Measurements from ENCODE around the gene CDK14.

CDK14 gene

DNA sequence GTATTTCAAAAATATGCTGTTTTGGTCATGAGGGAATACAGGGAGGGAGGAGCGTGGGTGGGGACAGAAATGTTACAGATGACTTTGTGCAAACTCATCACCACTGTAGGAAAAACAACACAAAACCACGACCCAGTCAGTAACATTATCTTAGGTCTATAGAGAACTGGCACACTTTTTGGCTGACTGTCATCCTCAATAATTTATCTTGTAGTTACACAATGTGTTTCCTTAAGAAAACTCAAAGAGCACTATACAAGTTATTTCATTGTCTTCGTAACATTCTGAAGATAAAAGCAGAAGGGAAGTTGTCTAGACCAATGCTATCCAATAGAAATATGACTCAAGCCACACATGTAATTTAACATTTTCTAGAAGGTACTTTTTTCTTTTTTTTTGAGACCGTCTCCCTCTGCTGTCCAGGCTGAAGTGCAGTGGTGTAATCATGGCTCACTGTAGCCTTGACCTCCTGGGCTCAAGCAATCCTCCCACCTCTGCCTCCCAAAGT is 16.9 kb upstream of the CDK14 start:
- H3K4me3 ChIP-seq (replicated peaks; ENCODE audit: insufficient read depth, low read length), result no peak overlapping the region
- H3K27ac ChIP-seq (replicated peaks), result no peak overlapping the region
- TF ChIP-seq POLR2AphosphoS5 (IDR thresholded peaks at IDR 0.05; ENCODE audit: low read depth), result no peak
- no peak for TF ChIP-seq GABPA (IDR thresholded peaks at IDR 0.05; ENCODE audit: low read depth)
- TF ChIP-seq, protein P1, sequence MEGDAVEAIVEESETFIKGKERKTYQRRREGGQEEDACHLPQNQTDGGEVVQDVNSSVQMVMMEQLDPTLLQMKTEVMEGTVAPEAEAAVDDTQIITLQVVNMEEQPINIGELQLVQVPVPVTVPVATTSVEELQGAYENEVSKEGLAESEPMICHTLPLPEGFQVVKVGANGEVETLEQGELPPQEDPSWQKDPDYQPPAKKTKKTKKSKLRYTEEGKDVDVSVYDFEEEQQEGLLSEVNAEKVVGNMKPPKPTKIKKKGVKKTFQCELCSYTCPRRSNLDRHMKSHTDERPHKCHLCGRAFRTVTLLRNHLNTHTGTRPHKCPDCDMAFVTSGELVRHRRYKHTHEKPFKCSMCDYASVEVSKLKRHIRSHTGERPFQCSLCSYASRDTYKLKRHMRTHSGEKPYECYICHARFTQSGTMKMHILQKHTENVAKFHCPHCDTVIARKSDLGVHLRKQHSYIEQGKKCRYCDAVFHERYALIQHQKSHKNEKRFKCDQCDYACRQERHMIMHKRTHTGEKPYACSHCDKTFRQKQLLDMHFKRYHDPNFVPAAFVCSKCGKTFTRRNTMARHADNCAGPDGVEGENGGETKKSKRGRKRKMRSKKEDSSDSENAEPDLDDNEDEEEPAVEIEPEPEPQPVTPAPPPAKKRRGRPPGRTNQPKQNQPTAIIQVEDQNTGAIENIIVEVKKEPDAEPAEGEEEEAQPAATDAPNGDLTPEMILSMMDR (IDR thresholded peaks at IDR 0.05; ENCODE audit: insufficient read depth, low read length), result no peak
- no peak for TF ChIP-seq SPI1 (IDR thresholded peaks at IDR 0.05; ENCODE audit: borderline replicate concordance, low read depth)
- TF ChIP-seq, protein P2, sequence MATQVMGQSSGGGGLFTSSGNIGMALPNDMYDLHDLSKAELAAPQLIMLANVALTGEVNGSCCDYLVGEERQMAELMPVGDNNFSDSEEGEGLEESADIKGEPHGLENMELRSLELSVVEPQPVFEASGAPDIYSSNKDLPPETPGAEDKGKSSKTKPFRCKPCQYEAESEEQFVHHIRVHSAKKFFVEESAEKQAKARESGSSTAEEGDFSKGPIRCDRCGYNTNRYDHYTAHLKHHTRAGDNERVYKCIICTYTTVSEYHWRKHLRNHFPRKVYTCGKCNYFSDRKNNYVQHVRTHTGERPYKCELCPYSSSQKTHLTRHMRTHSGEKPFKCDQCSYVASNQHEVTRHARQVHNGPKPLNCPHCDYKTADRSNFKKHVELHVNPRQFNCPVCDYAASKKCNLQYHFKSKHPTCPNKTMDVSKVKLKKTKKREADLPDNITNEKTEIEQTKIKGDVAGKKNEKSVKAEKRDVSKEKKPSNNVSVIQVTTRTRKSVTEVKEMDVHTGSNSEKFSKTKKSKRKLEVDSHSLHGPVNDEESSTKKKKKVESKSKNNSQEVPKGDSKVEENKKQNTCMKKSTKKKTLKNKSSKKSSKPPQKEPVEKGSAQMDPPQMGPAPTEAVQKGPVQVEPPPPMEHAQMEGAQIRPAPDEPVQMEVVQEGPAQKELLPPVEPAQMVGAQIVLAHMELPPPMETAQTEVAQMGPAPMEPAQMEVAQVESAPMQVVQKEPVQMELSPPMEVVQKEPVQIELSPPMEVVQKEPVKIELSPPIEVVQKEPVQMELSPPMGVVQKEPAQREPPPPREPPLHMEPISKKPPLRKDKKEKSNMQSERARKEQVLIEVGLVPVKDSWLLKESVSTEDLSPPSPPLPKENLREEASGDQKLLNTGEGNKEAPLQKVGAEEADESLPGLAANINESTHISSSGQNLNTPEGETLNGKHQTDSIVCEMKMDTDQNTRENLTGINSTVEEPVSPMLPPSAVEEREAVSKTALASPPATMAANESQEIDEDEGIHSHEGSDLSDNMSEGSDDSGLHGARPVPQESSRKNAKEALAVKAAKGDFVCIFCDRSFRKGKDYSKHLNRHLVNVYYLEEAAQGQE (IDR thresholded peaks at IDR 0.05; ENCODE audit: insufficient replicate concordance, low read depth), result no peak
- H3K27me3 ChIP-seq (ENCODE audit: insufficient read depth, poor library complexity, severe bottlenecking), result no peaks in the 10 kb centered on the region
- no peak for DNase-seq (ENCODE audit: low read depth in 1 of 2, low spot score in 1 of 2)

DNA sequence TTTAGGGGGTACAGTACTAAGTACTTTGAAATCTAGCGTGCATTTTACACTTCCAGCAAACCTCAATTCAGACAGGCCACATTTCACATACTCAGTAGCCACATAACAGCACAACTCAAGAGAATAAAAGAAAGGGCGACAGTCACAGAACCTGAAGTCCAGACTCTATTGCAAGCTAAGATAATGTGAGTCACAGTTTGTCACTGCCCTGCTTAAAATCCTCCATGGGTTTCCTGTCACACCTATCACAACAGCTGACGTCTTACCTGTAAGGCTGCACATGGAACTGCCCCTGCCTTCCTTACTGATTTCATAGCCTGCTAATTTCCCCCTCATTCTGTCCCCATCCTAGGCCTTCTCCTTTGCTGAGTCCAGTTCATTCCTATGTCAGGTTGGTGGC is 16.1 kb upstream of the CDK14 start:
- TF ChIP-seq POLR2AphosphoS5 (IDR thresholded peaks at IDR 0.05; ENCODE audit: low read depth) (no peak), GABPA (IDR thresholded peaks at IDR 0.05; ENCODE audit: low read depth) (no peak), SPI1 (IDR thresholded peaks at IDR 0.05; ENCODE audit: borderline replicate concordance, low read depth) (no peak)
- TF ChIP-seq, protein P1 (IDR thresholded peaks at IDR 0.05; ENCODE audit: insufficient read depth, low read length), result no peak
- TF ChIP-seq, protein P2 (IDR thresholded peaks at IDR 0.05; ENCODE audit: insufficient replicate concordance, low read depth), result no peak
- Histone ChIP-seq H3K27me3 (ENCODE audit: insufficient read depth, poor library complexity, severe bottlenecking) (no peaks in the 10 kb centered on the region), H3K27ac (replicated peaks) (no peak overlapping the region), H3K4me3 (replicated peaks; ENCODE audit: insufficient read depth, low read length) (no peak overlapping the region)
- DNase-seq (ENCODE audit: low read depth in 1 of 2, low spot score in 1 of 2), result no peak

DNA sequence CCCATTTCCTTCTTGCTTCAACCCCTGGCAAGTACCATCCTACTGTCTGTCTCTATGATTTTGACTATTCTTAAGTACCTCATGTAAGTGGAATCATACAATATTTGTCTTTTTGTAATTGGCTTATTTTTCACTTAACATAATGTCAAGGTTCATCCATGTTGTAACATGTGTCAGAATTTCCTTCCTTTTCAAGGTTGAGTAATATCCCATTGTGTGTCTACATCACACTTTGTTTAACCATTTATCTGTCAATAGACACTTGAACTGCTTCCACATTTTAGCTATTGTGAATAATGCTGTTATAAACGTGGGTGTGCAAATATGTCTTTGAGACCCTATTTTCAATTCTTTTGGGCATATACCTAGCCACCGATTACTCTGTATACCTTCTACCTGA is 14.0 kb upstream of the CDK14 start:
- Histone ChIP-seq H3K4me3 (replicated peaks; ENCODE audit: insufficient read depth, low read length) (no peak overlapping the region), H3K27ac (replicated peaks) (peak overlapping the region; percentile 56), H3K27me3 (ENCODE audit: insufficient read depth, poor library complexity, severe bottlenecking) (no peaks in the 10 kb centered on the region)
- TF ChIP-seq, protein P2 (IDR thresholded peaks at IDR 0.05; ENCODE audit: insufficient replicate concordance, low read depth), result no peak
- TF ChIP-seq SPI1 (IDR thresholded peaks at IDR 0.05; ENCODE audit: borderline replicate concordance, low read depth), result no peak
- no peak for TF ChIP-seq GABPA (IDR thresholded peaks at IDR 0.05; ENCODE audit: low read depth)
- no peak for TF ChIP-seq POLR2AphosphoS5 (IDR thresholded peaks at IDR 0.05; ENCODE audit: low read depth)
- TF ChIP-seq, protein P1 (IDR thresholded peaks at IDR 0.05; ENCODE audit: insufficient read depth, low read length), result no peak
- peak in 1 of 2 experiments; percentile 25 for DNase-seq (ENCODE audit: low read depth in 1 of 2, low spot score in 1 of 2)
